Measurements from ENCODE around the gene MTG2. TPM values are rescaled to one million over a fixed set of nuclear protein-coding genes. Genes with fewer than 3 reads are reported as not detected.

The MTG2 gene
- total and polyA plus RNA-seq, 2 of the 13 experiments (the other 11 are each of a cell fraction or from before 2014, with no cell fraction given) = 20.4 to 37.8 TPM

- no peak for TF ChIP-seq PHF8 (CRISPR knock-in tag; IDR thresholded peaks at IDR 0.05)
- no peak for TF ChIP-seq DMTF1 (CRISPR knock-in tag; IDR thresholded peaks at IDR 0.05)
- no peak for TF ChIP-seq KAT8 (CRISPR knock-in tag; IDR thresholded peaks at IDR 0.05)
- 0 out of 2 replicates have a peak, but pooled peaks have one; percentile 38 for TF ChIP-seq ZNF547 (CRISPR knock-in tag; IDR thresholded peaks at IDR 0.05)
- TF ChIP-seq PHF5A (CRISPR knock-in tag; IDR thresholded peaks at IDR 0.05; ENCODE audit: low read depth, unreplicated experiment) = no peak
- no peak for TF ChIP-seq PHB2 (IDR thresholded peaks at IDR 0.05; ENCODE audit: partially characterized antibody)
- no peak for TF ChIP-seq ATRX (CRISPR knock-in tag; IDR thresholded peaks at IDR 0.05; ENCODE audit: borderline replicate concordance)
- no peak for TF ChIP-seq ZNF276 (CRISPR knock-in tag; IDR thresholded peaks at IDR 0.05; ENCODE audit: low read depth)
- TF ChIP-seq ZNF414 (CRISPR knock-in tag; IDR thresholded peaks at IDR 0.05) = no peak
- no peak for TF ChIP-seq IKZF5 (CRISPR knock-in tag; IDR thresholded peaks at IDR 0.05)
- no peak for TF ChIP-seq NR3C1 (CRISPR knock-in tag; IDR thresholded peaks at IDR 0.05)
- TF ChIP-seq CHD4 (IDR thresholded peaks at IDR 0.05; ENCODE audit: borderline replicate concordance, low read length) = no peak
- TF ChIP-seq ZBTB10 (CRISPR knock-in tag; IDR thresholded peaks at IDR 0.05; ENCODE audit: borderline replicate concordance) = no peak
- no peak for TF ChIP-seq AKAP8 (CRISPR knock-in tag; IDR thresholded peaks at IDR 0.05)
- TF ChIP-seq ISL2 (CRISPR knock-in tag; IDR thresholded peaks at IDR 0.05) = no peak
- peak; percentile 99 for TF ChIP-seq ZBTB33 (CRISPR knock-in tag; IDR thresholded peaks at IDR 0.05)
- no peak for TF ChIP-seq KMT2B (CRISPR knock-in tag; IDR thresholded peaks at IDR 0.05)
- TF ChIP-seq KAT7 (CRISPR knock-in tag; IDR thresholded peaks at IDR 0.05; ENCODE audit: borderline replicate concordance) = no peak
- no peak for TF ChIP-seq ATF3 (CRISPR knock-in tag; IDR thresholded peaks at IDR 0.05)
- TF ChIP-seq POGZ (CRISPR knock-in tag; IDR thresholded peaks at IDR 0.05) = 0 out of 2 replicates have a peak, but pooled peaks have one; percentile 4
These were observed 33.9 kb upstream of the MTG2 start (continued) for GRCh38 chr20:62148908-62149314.

Data from HepG2 (cell line).